Activated gamma-delta T cell treated with anti-CD3 and anti-CD28 coated beads, Interleukin-2, amount 50 U/mL, for 16 hours (primary cell): ENCODE data around the gene TBX21.

Experiments used
- DNase-seq: peaks from one replicate; pipeline ENCODE4 v3.0.0-alpha.2; 2020; ENCODE audit warnings: low read depth

TBX21 gene

GRCh38 chr17:47774331-47774730 is 41.3 kb downstream of the TBX21 start:
- DNase-seq: no peak

GRCh38 chr17:47774987-47775580 is 42.0 kb downstream of the TBX21 start:
- no peak for DNase-seq

GRCh38 chr17:47776330-47777197 is 43.5 kb downstream of the TBX21 start:
- peak; percentile 17 for DNase-seq

GRCh38 chr17:47778184-47778635 is 45.2 kb downstream of the TBX21 start:
- no peak for DNase-seq

GRCh38 chr17:47781397-47781796 is 48.4 kb downstream of the TBX21 start:
- no peak for DNase-seq

GRCh38 chr17:47785538-47786123 is 52.6 kb downstream of the TBX21 start:
- no peak for DNase-seq

- DNase-seq: peak; percentile 32
Measured at GRCh38 chr17:47789611-47790561, 56.9 kb downstream of the TBX21 start.

- no peak for DNase-seq
Measured at GRCh38 chr17:47791025-47791424, 58.0 kb downstream of the TBX21 start.

GRCh38 chr17:47792457-47792856 is 59.4 kb downstream of the TBX21 start:
- DNase-seq: no peak

GRCh38 chr17:47792979-47793378 is 59.9 kb downstream of the TBX21 start:
- DNase-seq: no peak
